ENCODE data around the gene APOL4.

- no peak for TF ChIP-seq CTCF (IDR thresholded peaks at IDR 0.05)
- TF ChIP-seq CREB1 (CRISPR knock-in tag; IDR thresholded peaks at IDR 0.05), result no peak
- TF ChIP-seq NR1H2 (CRISPR knock-in tag; IDR thresholded peaks at IDR 0.05), result no peak
- no peak for TF ChIP-seq SP1 (CRISPR knock-in tag; conservative IDR thresholded peaks at IDR 0.05)
- TF ChIP-seq ZNF232 (CRISPR knock-in tag; IDR thresholded peaks at IDR 0.05), result no peak
- no peak for TF ChIP-seq ATF3 (CRISPR knock-in tag; conservative IDR thresholded peaks at IDR 0.05)
- TF ChIP-seq ERG (CRISPR knock-in tag; IDR thresholded peaks at IDR 0.05), result no peak
- TF ChIP-seq ATF6 (CRISPR knock-in tag; IDR thresholded peaks at IDR 0.05), result no peak
- no peak for TF ChIP-seq E2F1 (CRISPR knock-in tag; IDR thresholded peaks at IDR 0.05)
- TF ChIP-seq ZNF263 (CRISPR knock-in tag; IDR thresholded peaks at IDR 0.05; ENCODE audit: low read depth), result no peak
- TF ChIP-seq ZNF121 (CRISPR knock-in tag; IDR thresholded peaks at IDR 0.05), result no peak
Measured at GRCh38 chr22:36204632-36205015, 3.0 kb upstream of the APOL4 start.

Measured in WTC11 (cell line).